Measurements from ENCODE around the gene PCLO. TPM values are rescaled to one million over a fixed set of nuclear protein-coding genes. Genes with fewer than 3 reads are reported as not detected.

The PCLO gene
- polyA plus RNA-seq, 1 donor (not counting 4 experiments of a cell fraction or from before 2014, with no cell fraction given), result 1.8 TPM

GRCh38 chr7:83055197-83055596 lies 107.5 kb downstream of the PCLO start:
- Histone ChIP-seq H3K9me3 (ENCODE audit: control insufficient read depth, low read depth, low read length) (no peaks in the 10 kb centered on the region), H3K4me1 (ENCODE audit: control insufficient read depth, extremely low read depth, insufficient read depth, low read length) (no peaks in the 10 kb centered on the region), H3K79me2 (ENCODE audit: control insufficient read depth, insufficient read depth, low read length) (no peaks in the 10 kb centered on the region), H3K4me3 (ENCODE audit: control insufficient read depth in 2 of 3, extremely low read depth in 1 of 3, insufficient read depth in 2 of 3, low read depth in 1 of 3, low read length in 3 of 3) (no peak overlapping the region), H4K20me1 (ENCODE audit: control insufficient read depth, extremely low read depth, insufficient read depth, low read length) (no peaks in the 10 kb centered on the region), H3K4me2 (ENCODE audit: control insufficient read depth, extremely low read depth, insufficient read depth, low read depth, low read length) (no peak overlapping the region), H3K27me3 (ENCODE audit: control insufficient read depth, extremely low read depth, insufficient read depth, low read length) (no peaks in the 10 kb centered on the region), H3K36me3 (ENCODE audit: control insufficient read depth in 2 of 2, extremely low read depth in 1 of 2, insufficient read depth in 2 of 2, low read length in 2 of 2) (no peaks in the 10 kb centered on the region), H2AFZ (ENCODE audit: control insufficient read depth, low read length) (no peak overlapping the region), H3K27ac (ENCODE audit: control insufficient read depth, insufficient read depth, low read length) (no peak overlapping the region), H3K9me1 (ENCODE audit: control insufficient read depth, extremely low read depth, insufficient read depth, low read length) (no peaks in the 10 kb centered on the region), H3K9ac (ENCODE audit: control insufficient read depth, extremely low read depth, insufficient read depth, low read length) (no peak overlapping the region)
- FAIRE-seq (no peak), DNase-seq (ENCODE audit: low read depth, low spot score) (no peak)
- TF ChIP-seq EZH2 (IDR thresholded peaks at IDR 0.05; ENCODE audit: low read length) (no peak), CTCF (optimal IDR thresholded peaks at IDR 0.05 in 1 of 3, IDR thresholded peaks at IDR 0.05 in 1 of 3, conservative IDR thresholded peaks at IDR 0.05 in 1 of 3; ENCODE audit: extremely low read depth in 1 of 3, insufficient read depth in 2 of 3, low read length in 3 of 3) (no peak)
- dilution Hi-C loops (cut with MboI; ENCODE audit: extremely low pct_ligation_motif_present, low sequenced_read_pairs), result no loop called here

- H3K9ac ChIP-seq (ENCODE audit: control insufficient read depth, extremely low read depth, insufficient read depth, low read length), result no peak overlapping the region
- no peaks in the 10 kb centered on the region for H3K9me3 ChIP-seq (ENCODE audit: control insufficient read depth, low read depth, low read length)
- no peaks in the 10 kb centered on the region for H4K20me1 ChIP-seq (ENCODE audit: control insufficient read depth, extremely low read depth, insufficient read depth, low read length)
- dilution Hi-C loops (cut with MboI; ENCODE audit: extremely low pct_ligation_motif_present, low sequenced_read_pairs), result no loop called here
- no peak overlapping the region for H3K4me2 ChIP-seq (ENCODE audit: control insufficient read depth, extremely low read depth, insufficient read depth, low read depth, low read length)
- DNase-seq (ENCODE audit: low read depth, low spot score), result no peak
- FAIRE-seq, result no peak
- no peaks in the 10 kb centered on the region for H3K9me1 ChIP-seq (ENCODE audit: control insufficient read depth, extremely low read depth, insufficient read depth, low read length)
- H3K36me3 ChIP-seq (ENCODE audit: control insufficient read depth in 2 of 2, extremely low read depth in 1 of 2, insufficient read depth in 2 of 2, low read length in 2 of 2), result no peaks in the 10 kb centered on the region
- no peaks in the 10 kb centered on the region for H3K4me1 ChIP-seq (ENCODE audit: control insufficient read depth, extremely low read depth, insufficient read depth, low read length)
- no peaks in the 10 kb centered on the region for H3K27me3 ChIP-seq (ENCODE audit: control insufficient read depth, extremely low read depth, insufficient read depth, low read length)
- H3K27ac ChIP-seq (ENCODE audit: control insufficient read depth, insufficient read depth, low read length), result no peak overlapping the region
- H3K4me3 ChIP-seq (ENCODE audit: control insufficient read depth in 2 of 3, extremely low read depth in 1 of 3, insufficient read depth in 2 of 3, low read depth in 1 of 3, low read length in 3 of 3), result no peak overlapping the region
- TF ChIP-seq CTCF (optimal IDR thresholded peaks at IDR 0.05 in 1 of 3, IDR thresholded peaks at IDR 0.05 in 1 of 3, conservative IDR thresholded peaks at IDR 0.05 in 1 of 3; ENCODE audit: extremely low read depth in 1 of 3, insufficient read depth in 2 of 3, low read length in 3 of 3) (no peak), EZH2 (IDR thresholded peaks at IDR 0.05; ENCODE audit: low read length) (no peak)
- no peaks in the 10 kb centered on the region for H3K79me2 ChIP-seq (ENCODE audit: control insufficient read depth, insufficient read depth, low read length)
- no peak overlapping the region for H2AFZ ChIP-seq (ENCODE audit: control insufficient read depth, low read length)
These were observed 108.2 kb downstream of the PCLO start for GRCh38 chr7:83054472-83054871.

Measured in keratinocyte (primary cell).